Esophagus muscularis mucosa (tissue), 3 donors: ENCODE measurements around the gene TRPM7.

Experiments used
- CTCF ChIP-seq, 3 experiments: fragments of 200-600 bp in 2 of 3; fragments of 450-650 bp in 1 of 3; sonication (generic) in 2 of 3; IDR thresholded peaks; one replicate each; pipeline ENCODE4 v1.5.1; 2017 to 2019; ENCODE audit warnings: antibody characterized with exemption in 3 of 3, mild to moderate bottlenecking in 2 of 3, moderate library complexity in 1 of 3
- POLR2A ChIP-seq: fragments of 450-650 bp; IDR thresholded peaks from one replicate; pipeline ENCODE4 v1.6.1; 2017; ENCODE audit warnings: antibody characterized with exemption, moderate library complexity, mild to moderate bottlenecking, low read depth
- POLR2AphosphoS5 ChIP-seq, 2 donors: sonication (generic); formaldehyde crosslinking; IDR thresholded peaks; one replicate each; pipeline ENCODE4 v1.6.1; 2017; ENCODE audit warnings: antibody characterized with exemption in 2 of 2

- TF ChIP-seq CTCF (IDR thresholded peaks at IDR 0.05) (no peak), POLR2AphosphoS5 (IDR thresholded peaks at IDR 0.05) (no peak), POLR2A (no peak)
Observed at GRCh38 chr15:50613600-50613999, 73.0 kb downstream of the TRPM7 start.
